Osteoblast (primary cell): Measurements from ENCODE around the gene NENF. TPM values are rescaled to one million over a fixed set of nuclear protein-coding genes. Genes with fewer than 3 reads are reported as not detected.
A peak's percentile ranks its signal among the peaks of the same experiment; 100 is the strongest.
"Not testable (repeated sequence)": the region's sequence is repeated elsewhere in the genome, so short reads cannot be mapped to it uniquely, and the experiment has no call there.

Experiments used
- DNase-seq: peaks from one replicate; pipeline ENCODE4 v3.0.0; 2011; ENCODE audit warnings: low spot score, mixed read lengths; ENCODE audit not compliant: insufficient read length; ENCODE audit errors: missing footprints
- H2AFZ ChIP-seq: 2 replicates; pipeline ENCODE4 v1.6.0; 2011; ENCODE audit warnings: mild to moderate bottlenecking, low read length
- H3K27ac ChIP-seq: 2 replicates; pipeline ENCODE4 v1.5.1; 2011; ENCODE audit warnings: mild to moderate bottlenecking, low read depth, low read length, moderate library complexity
- H3K27me3 ChIP-seq: 2 replicates; pipeline ENCODE4 v1.6.0; 2012; ENCODE audit warnings: mild to moderate bottlenecking, control low read depth, inconsistent platforms, low read length, moderate library complexity; ENCODE audit not compliant: insufficient read depth
- H3K36me3 ChIP-seq: 2 replicates; pipeline ENCODE4 v1.5.1; 2011; ENCODE audit warnings: mild to moderate bottlenecking, low read length, control low read depth, moderate library complexity; ENCODE audit not compliant: insufficient read depth
- H3K4me1 ChIP-seq: 2 replicates; pipeline ENCODE4 v1.5.1; 2011; ENCODE audit warnings: mild to moderate bottlenecking, low read length, control low read depth, moderate library complexity; ENCODE audit not compliant: insufficient read depth
- H3K4me2 ChIP-seq: 2 replicates; pipeline ENCODE4 v1.6.0; 2011; ENCODE audit warnings: mild to moderate bottlenecking, low read length; ENCODE audit not compliant: insufficient read depth
- H3K4me3 ChIP-seq: fragments of 200-600 bp; sonication (generic); 3 replicates; pipeline ENCODE4 v1.5.1; 2012; ENCODE audit warnings: mild to moderate bottlenecking, low read length, inconsistent platforms; ENCODE audit not compliant: insufficient read depth
- H3K79me2 ChIP-seq: 2 replicates; pipeline ENCODE4 v1.6.0; 2012; ENCODE audit warnings: mild to moderate bottlenecking, low read length, control low read depth, inconsistent platforms; ENCODE audit not compliant: insufficient read depth
- H3K9me3 ChIP-seq: 2 replicates; pipeline ENCODE4 v1.5.1; 2011; ENCODE audit warnings: low read depth, low read length, control low read depth
- H4K20me1 ChIP-seq: 2 replicates; pipeline ENCODE4 v1.6.0; 2012; ENCODE audit warnings: mild to moderate bottlenecking, low read length, control low read depth; ENCODE audit not compliant: insufficient read depth
- CTCF ChIP-seq: IDR thresholded peaks from 2 replicates; pipeline ENCODE4 v1.5.1; 2011; ENCODE audit warnings: mild to moderate bottlenecking, low read depth, low read length, moderate library complexity; ENCODE audit errors: extremely low read depth
- total RNA-seq: library from RNA; depleted of rRNA; stranded (reverse); fragments of >200 nt; gene quantifications from 2 replicates; pipeline ENCODE4 v1.2.3, GENCODE V29; 2012

NENF gene
- total RNA-seq, 1 donor, result 33.7 TPM

DNA sequence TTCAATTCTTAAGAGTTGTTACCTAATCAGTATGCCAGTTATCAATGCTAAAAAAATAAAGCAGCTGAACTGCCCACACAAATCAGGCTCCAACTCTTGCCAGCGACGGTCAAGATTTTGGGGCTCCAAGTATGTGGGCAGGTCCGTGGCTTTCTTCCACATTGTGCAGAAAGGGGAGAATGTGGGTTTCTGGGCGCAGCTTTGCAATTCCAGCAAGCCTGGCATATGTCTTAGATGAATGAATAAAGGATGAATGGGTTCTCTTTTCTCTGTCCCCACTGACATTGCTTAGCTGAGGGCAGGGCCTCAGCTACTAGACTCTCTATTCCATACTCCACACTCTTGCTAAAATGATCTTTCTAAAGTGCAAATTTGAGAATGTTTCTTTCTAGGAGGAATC lies 42.4 kb downstream of the NENF start:
- Histone ChIP-seq H3K4me3 (no peak overlapping the region), H3K4me1 (peaks cover 5% of the 10 kb centered on the region), H3K79me2 (no peaks in the 10 kb centered on the region), H3K36me3 (no peaks in the 10 kb centered on the region), H3K27ac (no peak overlapping the region), H4K20me1 (no peaks in the 10 kb centered on the region), H3K9me3 (no peaks in the 10 kb centered on the region), H3K27me3 (peaks cover 27% of the 10 kb centered on the region), H3K4me2 (no peak overlapping the region), H2AFZ (no peak overlapping the region)
- no peak for TF ChIP-seq CTCF
- DNase-seq, result no peak

DNA sequence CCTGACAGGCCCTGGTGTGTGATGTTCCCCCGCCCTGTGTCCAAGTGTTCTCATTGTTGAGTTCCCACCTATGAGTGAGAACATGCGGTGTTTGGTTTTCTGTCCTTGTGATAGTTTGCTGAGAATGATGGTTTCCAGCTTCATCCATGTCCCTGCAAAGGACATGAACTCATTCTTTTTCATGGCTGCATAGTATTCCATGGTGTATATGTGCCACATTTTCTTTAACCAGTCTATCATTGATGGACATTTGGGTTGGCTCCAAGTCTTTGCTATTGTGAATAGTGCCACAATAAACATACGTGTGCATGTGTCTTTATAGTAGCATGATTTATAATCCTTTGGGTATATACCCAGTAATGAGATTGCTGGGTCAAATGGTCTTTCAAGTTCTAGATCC lies 43.1 kb downstream of the NENF start:
- not testable (repeated sequence) for H2AFZ ChIP-seq, H3K4me2 ChIP-seq, H3K4me3 ChIP-seq, DNase-seq, H3K9me3 ChIP-seq, H3K36me3 ChIP-seq, H3K27ac ChIP-seq, H3K79me2 ChIP-seq, H4K20me1 ChIP-seq, H3K4me1 ChIP-seq
- peaks cover 33% of the 10 kb centered on the region for H3K27me3 ChIP-seq

DNA sequence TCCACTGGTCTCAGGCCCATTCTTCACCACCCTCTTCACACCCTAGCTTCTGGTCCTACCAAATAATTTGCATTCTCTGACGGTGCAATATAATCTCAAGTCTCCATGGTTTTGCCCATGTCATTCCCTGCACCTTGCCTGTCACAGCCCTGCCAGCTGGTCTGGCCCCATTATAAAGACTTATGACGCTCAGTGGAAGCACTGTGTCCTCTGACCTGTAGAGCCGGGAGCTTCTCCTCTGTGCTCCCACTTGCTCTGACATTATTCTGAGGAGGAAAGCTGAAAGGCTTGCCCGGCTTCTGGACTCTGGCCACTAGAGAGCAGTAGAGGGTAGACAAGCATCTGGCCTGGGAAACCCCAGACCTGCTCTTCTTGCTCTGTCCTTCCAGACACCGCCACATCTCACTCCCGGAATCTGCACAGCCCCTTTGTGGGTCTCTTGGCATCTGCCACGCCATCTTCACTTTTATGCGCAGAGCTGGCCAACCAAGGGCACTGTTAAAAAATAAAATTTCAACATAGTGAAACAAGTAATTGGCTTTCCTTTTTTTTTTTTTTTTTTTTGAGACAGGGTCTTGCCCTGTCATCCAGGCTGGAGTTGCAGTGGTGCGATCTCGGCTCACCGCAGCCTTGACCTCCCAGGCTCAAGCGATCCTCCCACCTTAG lies 44.4 kb downstream of the NENF start:
- Histone ChIP-seq H3K79me2 (no peaks in the 10 kb centered on the region), H3K4me2 (no peak overlapping the region), H3K4me3 (no peak overlapping the region), H3K4me1 (peaks cover 5% of the 10 kb centered on the region), H4K20me1 (no peaks in the 10 kb centered on the region), H3K9me3 (no peaks in the 10 kb centered on the region), H3K36me3 (no peaks in the 10 kb centered on the region), H2AFZ (no peak overlapping the region), H3K27me3 (peaks cover 33% of the 10 kb centered on the region), H3K27ac (no peak overlapping the region)
- peak; percentile 94 for TF ChIP-seq CTCF
- DNase-seq, result peak; percentile 79

GRCh38 chr1:212477680-212478466 lies 45.2 kb downstream of the NENF start:
- DNase-seq, result no peak
- Histone ChIP-seq H3K9me3 (no peaks in the 10 kb centered on the region), H4K20me1 (no peaks in the 10 kb centered on the region), H3K4me1 (peaks cover 13% of the 10 kb centered on the region), H3K4me3 (no peak overlapping the region), H3K27me3 (peaks cover 33% of the 10 kb centered on the region), H3K27ac (no peak overlapping the region), H3K4me2 (no peak overlapping the region), H3K79me2 (no peaks in the 10 kb centered on the region), H2AFZ (no peak overlapping the region), H3K36me3 (no peaks in the 10 kb centered on the region)
- no peak for TF ChIP-seq CTCF
